Endodermal cell (in vitro differentiated cells): ENCODE measurements around the gene NRDE2. TPM values are rescaled to one million over a fixed set of nuclear protein-coding genes. Genes with fewer than 3 reads are reported as not detected.
"Not testable (repeated sequence)": the region's sequence is repeated elsewhere in the genome, so short reads cannot be mapped to it uniquely, and the experiment has no call there.

ENCODE experiments used
- DNase-seq: peaks from one replicate; pipeline ENCODE4 v3.0.0-alpha.2; 2017
- H3K27ac ChIP-seq: 2 replicates; pipeline ENCODE4 v1.5.1; 2013; ENCODE audit warnings: mild to moderate bottlenecking, low read depth, low read length, moderate library complexity
- H3K27me3 ChIP-seq: 2 replicates; pipeline ENCODE4 v1.6.1; 2013; ENCODE audit warnings: mild to moderate bottlenecking, low read length, moderate library complexity; ENCODE audit not compliant: insufficient read depth, control insufficient read depth, poor library complexity, severe bottlenecking
- H3K36me3 ChIP-seq: 2 replicates; pipeline ENCODE4 v1.7.0; 2013; ENCODE audit warnings: mild to moderate bottlenecking, low read length, moderate library complexity; ENCODE audit not compliant: control insufficient read depth, insufficient read depth
- H3K4me1 ChIP-seq: one replicate; pipeline ENCODE4 v1.7.0; 2013; ENCODE audit warnings: low read length; ENCODE audit not compliant: control insufficient read depth, insufficient read depth
- H3K4me3 ChIP-seq: 2 replicates; pipeline ENCODE4 v1.5.1; 2013; ENCODE audit warnings: mild to moderate bottlenecking, low read length, moderate library complexity
- H3K9ac ChIP-seq: 2 replicates; pipeline ENCODE4 v1.6.1; 2013; ENCODE audit warnings: mild to moderate bottlenecking, low read length, moderate library complexity; ENCODE audit not compliant: poor library complexity, severe bottlenecking; ENCODE audit errors: extremely low read depth
- H3K9me3 ChIP-seq: 2 replicates; pipeline ENCODE4 v1.6.1; 2013; ENCODE audit warnings: mild to moderate bottlenecking, low read length, moderate library complexity; ENCODE audit not compliant: control insufficient read depth
- H3K27ac Mint-ChIP-seq: 2 replicates; pipeline ENCODE4 v1.8.0; 2020; ENCODE audit warnings: mixed read lengths
- H3K27me3 Mint-ChIP-seq: 2 replicates; pipeline ENCODE4 v1.8.0; 2021; ENCODE audit warnings: mild to moderate bottlenecking, mixed read lengths; ENCODE audit not compliant: insufficient read depth
- H3K36me3 Mint-ChIP-seq: 2 replicates; pipeline ENCODE4 v1.8.0; 2020; ENCODE audit warnings: low read depth, mixed read lengths
- H3K4me1 Mint-ChIP-seq: 2 replicates; pipeline ENCODE4 v1.8.0; 2020; ENCODE audit warnings: mixed read lengths
- H3K4me3 Mint-ChIP-seq: 2 replicates; pipeline ENCODE4 v1.8.0; 2020; ENCODE audit warnings: mild to moderate bottlenecking, moderate library complexity, mixed read lengths
- H3K9me3 Mint-ChIP-seq: 2 replicates; pipeline ENCODE4 v1.8.0; 2020; ENCODE audit warnings: mild to moderate bottlenecking, mixed read lengths
- CTCF ChIP-seq: fragments of 200-600 bp; sonication (generic); conservative IDR thresholded peaks from 2 replicates; pipeline ENCODE4 v1.5.0; 2021; ENCODE audit warnings: antibody characterized with exemption, mild to moderate bottlenecking
- WGBS, 2 experiments: methylation state at CpG; one replicate each; pipeline versions ENCODE4 v1.1.5 to v1.1.7; 2013; ENCODE audit warnings: missing lambda C conversion rate in 2 of 2, mixed read lengths in 1 of 2; ENCODE audit not compliant: insufficient coverage in 1 of 2, insufficient read length in 1 of 2; 5-methylcytosine and 5-hydroxymethylcytosine counted together
- total RNA-seq, 2 donors: library from RNA; stranded (reverse); fragmentation: NEBNext Ultra II Directional in 1 of 2; extraction: Animal tissue kit (Norgen Biotek cat#: 25700) in 1 of 2; gene quantifications; 2 replicates in 1 of 2; 3 replicates in 1 of 2; pipeline ENCODE4 v1.2.1, GENCODE V29; 2021

The NRDE2 gene
- total RNA-seq, 2 donors from 2014 or later, result 18.3 to 19.5 TPM

DNA sequence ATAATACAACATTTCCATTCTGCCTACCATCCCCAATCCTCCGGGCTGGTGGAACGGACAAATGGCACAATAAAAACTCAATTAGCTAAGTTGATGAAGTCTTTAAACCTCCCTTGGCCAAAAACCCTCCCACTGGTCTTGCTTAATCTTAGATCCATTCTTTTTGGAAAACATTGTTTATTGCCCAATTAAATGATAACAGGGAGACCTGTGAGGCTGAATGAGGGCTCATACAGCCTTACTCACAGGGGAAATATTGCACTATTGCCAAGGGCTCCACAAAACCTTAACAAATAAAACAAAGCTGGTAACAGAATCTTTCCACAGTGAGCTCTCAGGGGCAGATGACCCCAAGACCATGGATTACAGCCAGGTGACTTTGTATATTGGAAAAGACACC is 83.1 kb downstream of the NRDE2 start:
- no peak overlapping the region for H3K9ac ChIP-seq
- no peak overlapping the region for H3K4me3 ChIP-seq
- no peak for TF ChIP-seq CTCF
- Mint-ChIP-seq H3K4me1 (no peaks in the 10 kb centered on the region), H3K27ac (no peak overlapping the region), H3K27me3 (peaks cover 53% of the 10 kb centered on the region), H3K36me3 (no peaks in the 10 kb centered on the region), H3K4me3 (no peak overlapping the region), H3K9me3 (peaks cover 9% of the 10 kb centered on the region)
- H3K36me3 ChIP-seq, result no peaks in the 10 kb centered on the region
- H3K9me3 ChIP-seq, result no peaks in the 10 kb centered on the region
- WGBS, 2 experiments, result 90% methylated on average over 2 of the region's 2 CpGs; no CpG with 5 or more reads in 1 of the 2 experiments
- H3K27me3 ChIP-seq, result peaks cover 23% of the 10 kb centered on the region
- H3K27ac ChIP-seq, result no peak overlapping the region
- no peaks in the 10 kb centered on the region for H3K4me1 ChIP-seq
- DNase-seq, result no peak

DNA sequence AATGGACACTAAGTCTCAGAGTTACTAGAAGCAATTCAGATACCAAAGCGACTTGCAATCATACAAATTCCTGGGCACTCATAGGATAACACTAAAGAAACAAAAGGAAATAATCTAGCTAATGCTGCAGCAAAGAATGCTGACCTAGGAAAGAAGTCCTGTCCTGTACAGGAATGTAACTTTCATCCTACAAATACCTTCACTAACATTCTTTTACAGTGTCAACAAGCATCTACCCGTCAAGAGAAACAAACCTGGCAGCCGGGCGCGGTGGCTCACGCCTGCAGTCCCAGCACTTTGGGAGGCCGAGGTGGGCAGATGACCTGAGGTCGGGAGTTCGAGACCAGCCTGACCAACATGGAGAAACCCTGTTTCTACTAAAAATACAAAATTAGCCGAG is 84.3 kb downstream of the NRDE2 start:
- H3K9me3 Mint-ChIP-seq, H3K4me1 ChIP-seq, H3K4me3 Mint-ChIP-seq, DNase-seq, H3K27ac ChIP-seq, H3K9me3 ChIP-seq, H3K4me3 ChIP-seq, H3K27ac Mint-ChIP-seq, H3K9ac ChIP-seq, H3K36me3 ChIP-seq, H3K36me3 Mint-ChIP-seq, H3K4me1 Mint-ChIP-seq: not testable (repeated sequence)
- peaks cover 15% of the 10 kb centered on the region for H3K27me3 ChIP-seq
- WGBS, 2 experiments, result 87 to 89% methylated on average over 9 to 10 of the region's 10 CpGs
- H3K27me3 Mint-ChIP-seq, result peaks cover 43% of the 10 kb centered on the region

DNA sequence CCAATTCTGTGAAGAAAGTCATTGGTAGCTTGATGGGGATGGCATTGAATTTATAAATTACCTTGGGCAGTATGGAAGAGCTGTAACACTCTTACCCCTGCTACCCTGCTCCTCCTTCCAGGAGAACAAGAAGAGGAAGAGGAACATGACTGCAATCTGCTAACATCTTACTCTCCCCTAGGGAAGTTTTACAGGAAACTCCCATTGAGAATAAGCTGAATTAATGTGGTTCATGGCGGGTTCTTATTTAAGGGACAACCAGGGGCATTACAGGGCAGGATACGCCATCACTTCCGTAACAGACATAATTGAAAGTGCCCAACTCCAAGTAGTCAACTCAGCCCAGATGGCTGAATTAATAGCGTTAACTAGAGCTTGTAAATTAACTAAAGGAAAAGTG is 84.8 kb downstream of the NRDE2 start:
- 86 to 94% methylated on average over 4 of the region's 4 CpGs for WGBS, 2 experiments
- peaks cover 38% of the 10 kb centered on the region for H3K27me3 Mint-ChIP-seq
- H3K36me3 Mint-ChIP-seq, result no peaks in the 10 kb centered on the region
- no peak for TF ChIP-seq CTCF
- no peak overlapping the region for H3K27ac ChIP-seq
- H3K9ac ChIP-seq, result no peak overlapping the region
- no peaks in the 10 kb centered on the region for H3K9me3 ChIP-seq
- H3K4me3 Mint-ChIP-seq, result no peak overlapping the region
- peaks cover 9% of the 10 kb centered on the region for H3K9me3 Mint-ChIP-seq
- H3K4me1 Mint-ChIP-seq, result no peaks in the 10 kb centered on the region
- H3K4me1 ChIP-seq, result no peaks in the 10 kb centered on the region
- no peak overlapping the region for H3K4me3 ChIP-seq
- no peak for DNase-seq
- H3K27ac Mint-ChIP-seq, result no peak overlapping the region
- H3K27me3 ChIP-seq, result peaks cover 15% of the 10 kb centered on the region
- no peaks in the 10 kb centered on the region for H3K36me3 ChIP-seq

DNA sequence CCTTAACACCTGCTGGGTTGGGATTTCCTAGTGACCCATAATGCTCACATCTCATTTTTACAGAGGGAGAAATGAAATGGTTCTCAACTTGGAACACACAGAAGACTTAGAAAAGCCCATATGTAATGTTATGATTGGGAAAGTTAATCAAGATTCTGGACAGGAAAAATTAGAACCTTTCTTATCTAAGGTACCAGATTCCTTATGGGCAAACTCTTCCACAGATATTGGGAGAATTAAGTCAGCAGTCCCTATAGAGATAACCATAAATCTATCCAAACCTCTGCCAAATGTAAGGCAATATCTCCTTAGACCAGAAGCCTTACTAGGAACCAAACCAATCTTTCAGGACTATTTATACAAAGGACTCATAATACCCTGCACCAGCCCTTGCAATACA is 89.3 kb downstream of the NRDE2 start:
- no peak for DNase-seq

More for the DNA sequence above, 89.3 kb downstream of the NRDE2 start:
- TF ChIP-seq CTCF, result no peak
- H3K27me3 ChIP-seq, result peaks cover 14% of the 10 kb centered on the region
- Mint-ChIP-seq H3K36me3 (no peaks in the 10 kb centered on the region), H3K4me1 (no peaks in the 10 kb centered on the region), H3K9me3 (peaks cover 48% of the 10 kb centered on the region), H3K4me3 (no peak overlapping the region), H3K27ac (no peak overlapping the region), H3K27me3 (peaks cover 42% of the 10 kb centered on the region)
- H3K9ac ChIP-seq, result no peak overlapping the region
- H3K36me3 ChIP-seq, result no peaks in the 10 kb centered on the region
- no peak overlapping the region for H3K4me3 ChIP-seq
- peaks cover 35% of the 10 kb centered on the region for H3K9me3 ChIP-seq
- H3K27ac ChIP-seq, result no peak overlapping the region
- no peaks in the 10 kb centered on the region for H3K4me1 ChIP-seq
